ENCODE measurements around the gene ARL6IP6.
"Not testable (repeated sequence)": the region's sequence is repeated elsewhere in the genome, so short reads cannot be mapped to it uniquely, and the experiment has no call there.

ARL6IP6 gene

DNA sequence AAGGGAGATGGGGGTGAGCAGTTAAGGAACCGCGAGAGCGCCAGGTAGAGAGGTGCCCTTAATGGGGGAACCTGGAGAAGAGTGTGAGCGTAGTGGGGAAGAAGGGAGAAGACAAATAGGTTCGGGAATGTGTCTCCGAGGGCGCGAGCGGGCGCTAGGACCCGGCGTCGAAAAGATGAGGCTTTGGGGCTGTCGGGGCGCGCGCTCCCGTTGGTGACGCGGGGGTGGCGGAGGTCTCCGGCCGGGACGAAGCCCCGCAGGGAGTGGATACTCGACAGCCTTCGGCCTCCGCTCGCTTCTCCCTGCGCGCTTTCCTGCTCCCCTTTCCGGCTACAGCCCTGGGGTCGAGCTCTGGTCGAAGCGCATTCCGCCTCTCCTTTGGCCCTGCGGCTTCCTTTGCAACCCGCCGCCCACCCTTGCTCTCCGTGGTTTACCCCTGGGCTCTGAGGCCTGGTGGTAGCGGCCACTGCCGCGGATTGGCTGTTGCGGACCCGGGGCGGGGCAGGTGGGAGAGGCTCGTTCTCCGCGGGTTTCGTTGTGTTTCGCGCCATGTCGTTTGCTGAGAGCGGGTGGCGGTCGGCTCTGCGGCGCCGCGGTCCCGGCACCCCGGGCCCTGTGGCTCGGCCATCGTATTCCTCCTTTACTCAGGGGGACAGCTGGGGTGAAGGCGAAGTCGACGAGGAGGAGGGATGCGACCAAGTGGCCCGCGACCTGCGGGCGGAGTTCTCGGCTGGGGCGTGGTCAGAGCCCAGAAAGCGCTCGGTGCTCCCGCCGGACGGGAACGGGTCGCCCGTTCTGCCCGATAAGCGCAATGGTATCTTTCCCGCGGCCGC lies at the start of gene ARL6IP6:
TSS of gene ARL6IP6 (plus strand) at position 545 of the 833 bp plus-strand sequence. CDS start at position 550, 5 bp downstream.
- DNase-seq: peak; percentile 49

DNA sequence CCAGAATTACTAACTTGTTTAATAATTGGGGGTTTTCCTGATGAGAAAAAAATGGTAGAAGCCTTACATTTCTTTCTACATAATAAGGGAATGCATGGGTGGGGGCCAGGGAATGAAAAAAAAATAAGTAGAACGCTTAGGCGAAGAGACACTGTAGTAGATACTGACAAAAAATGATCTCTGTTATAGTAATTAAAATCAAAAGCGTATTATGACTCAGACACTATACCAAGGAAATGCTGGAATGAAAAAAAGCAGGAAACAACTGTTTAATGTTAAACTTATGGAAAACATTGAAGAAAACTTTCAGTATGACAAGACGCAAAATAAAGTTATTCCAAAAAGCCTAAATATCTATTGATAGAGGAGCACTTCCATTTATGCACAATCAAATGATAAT lies 44.1 kb upstream of the ARL6IP6 start:
- DNase-seq: no peak

DNA sequence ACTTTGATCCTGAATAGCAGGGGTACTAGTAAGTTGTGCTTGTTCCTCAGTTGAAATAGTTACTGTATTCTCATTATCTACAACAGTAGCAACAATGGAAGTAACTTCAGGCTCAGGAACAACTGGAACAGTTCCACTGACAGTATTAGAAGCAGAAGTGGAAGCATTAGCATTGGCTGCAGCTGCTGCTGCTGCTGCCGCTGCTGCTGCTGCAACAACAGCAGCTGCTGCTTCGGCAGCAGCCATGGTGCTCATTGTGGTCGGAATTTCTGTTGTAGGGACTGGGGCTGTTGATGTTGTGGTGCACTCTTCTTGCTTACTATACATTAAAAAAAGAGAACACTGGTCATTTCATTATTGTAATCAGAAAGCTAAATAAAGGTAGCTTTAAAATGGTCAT lies 42.0 kb upstream of the ARL6IP6 start:
- no peak for DNase-seq

DNA sequence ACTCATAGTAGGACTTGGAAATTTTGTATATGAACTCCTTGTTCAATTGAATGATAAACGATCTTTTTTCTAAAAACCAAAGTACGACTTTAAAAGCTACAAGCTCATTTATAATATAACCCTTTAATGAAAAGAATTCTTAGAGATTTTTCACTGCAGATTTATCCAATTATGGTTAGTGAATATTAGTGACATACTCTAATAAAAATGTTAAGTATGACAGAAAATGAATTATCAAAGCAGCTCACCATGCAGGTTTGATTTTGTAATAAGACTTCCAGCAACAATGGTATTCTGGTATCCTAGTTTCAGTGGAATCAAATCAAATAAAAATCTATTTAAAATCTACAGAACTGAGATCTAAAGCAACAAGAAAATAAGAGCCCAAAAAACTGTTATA lies 39.6 kb upstream of the ARL6IP6 start:
- no peak for DNase-seq

DNA sequence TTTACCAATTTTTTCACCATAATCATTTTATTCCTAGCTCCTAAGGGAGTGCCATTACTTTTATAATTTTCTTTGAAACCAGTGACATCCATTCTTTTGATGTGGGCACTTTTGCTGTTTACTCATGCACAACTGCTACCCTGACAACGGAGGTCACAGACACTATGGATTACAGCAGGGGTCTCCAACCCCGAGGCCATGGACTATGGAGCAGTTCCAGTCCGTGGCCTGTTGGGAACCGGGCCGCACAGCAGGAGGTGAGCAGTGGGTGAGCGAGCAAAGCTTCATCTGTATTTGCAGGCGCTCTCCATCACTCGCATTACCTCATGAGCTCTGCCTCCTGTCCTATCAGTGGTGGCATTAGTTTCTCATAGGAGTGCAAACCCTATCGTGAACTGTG lies 35.8 kb upstream of the ARL6IP6 start:
- DNase-seq: no peak

DNA sequence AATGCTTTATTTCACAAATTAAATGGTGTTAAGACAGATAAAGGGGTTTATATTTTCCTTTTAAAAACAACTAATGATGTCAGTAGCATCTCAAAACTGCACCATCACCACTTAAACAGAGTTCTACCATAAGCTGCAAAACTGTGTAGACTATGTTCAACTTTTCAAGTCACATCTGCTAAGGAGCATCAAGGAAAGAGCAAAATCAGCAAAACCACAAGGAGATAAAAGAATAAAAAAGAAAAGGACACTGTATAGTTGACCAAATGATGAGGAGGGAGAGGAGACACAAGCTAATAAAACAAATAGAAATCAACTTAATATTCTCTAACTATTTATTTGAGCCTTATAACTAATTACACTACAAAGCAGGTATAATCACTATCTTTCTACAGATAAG lies 35.0 kb upstream of the ARL6IP6 start:
- no peak for DNase-seq

DNA sequence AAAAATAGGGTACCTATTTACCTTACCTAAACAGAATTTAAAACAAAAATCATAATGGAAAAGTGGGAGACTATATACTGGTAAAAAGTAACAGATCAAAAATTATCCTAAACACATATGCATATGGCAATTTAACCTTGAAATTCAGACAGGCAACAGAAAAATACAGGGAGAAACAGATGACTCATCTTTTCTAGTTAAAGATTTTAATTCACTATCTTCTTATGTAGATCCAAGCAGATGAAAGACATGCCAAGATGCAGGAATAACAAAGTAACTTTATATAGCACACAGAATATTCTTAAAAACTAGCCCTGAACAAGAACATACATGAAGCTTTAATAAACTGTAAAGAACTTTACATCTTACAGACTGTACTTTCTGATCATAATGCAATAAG lies 32.1 kb upstream of the ARL6IP6 start:
- DNase-seq: no peak

DNA sequence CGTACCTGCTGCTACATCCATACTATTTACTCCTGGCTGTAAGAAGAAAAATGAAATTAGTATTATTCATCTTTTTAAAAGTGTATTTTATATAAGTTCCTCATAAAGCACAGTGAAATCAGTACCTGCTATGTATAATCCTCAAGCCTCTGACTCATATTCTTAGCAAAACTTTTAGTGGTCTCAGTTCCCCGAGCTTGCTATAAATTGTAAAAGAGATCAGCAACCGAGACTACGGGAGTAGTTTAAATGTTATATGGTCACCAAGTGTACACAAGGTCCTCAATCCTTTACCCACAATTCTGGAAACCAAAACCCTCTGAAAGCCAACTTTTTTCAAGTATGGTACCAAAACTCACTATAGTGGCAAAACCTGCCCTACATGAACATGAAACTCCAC lies 25.4 kb upstream of the ARL6IP6 start:
- no peak for DNase-seq

DNA sequence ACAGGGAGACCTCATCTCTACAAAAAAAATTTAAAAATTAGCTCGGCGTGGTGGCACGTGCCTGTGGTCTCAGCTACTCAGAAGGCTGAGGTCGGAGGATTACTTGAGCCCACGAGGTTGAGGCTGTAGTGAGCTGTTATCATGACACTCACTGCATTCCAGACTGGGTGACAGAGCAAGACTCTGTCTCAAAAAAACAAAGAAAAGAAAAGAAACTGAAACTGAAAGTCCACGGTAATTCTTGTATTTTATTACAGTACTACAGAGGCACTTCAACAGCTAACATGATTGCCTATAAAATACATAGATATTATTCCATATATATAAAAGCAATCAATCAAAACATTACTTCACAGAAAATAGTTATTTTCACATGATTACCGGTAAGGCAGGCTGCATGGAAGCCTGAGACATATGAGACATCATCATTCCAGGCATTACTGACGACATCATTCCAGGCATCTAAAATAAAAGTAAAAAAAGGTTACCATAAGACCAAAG lies 24.2 kb upstream of the ARL6IP6 start:
- DNase-seq: no peak

DNA sequence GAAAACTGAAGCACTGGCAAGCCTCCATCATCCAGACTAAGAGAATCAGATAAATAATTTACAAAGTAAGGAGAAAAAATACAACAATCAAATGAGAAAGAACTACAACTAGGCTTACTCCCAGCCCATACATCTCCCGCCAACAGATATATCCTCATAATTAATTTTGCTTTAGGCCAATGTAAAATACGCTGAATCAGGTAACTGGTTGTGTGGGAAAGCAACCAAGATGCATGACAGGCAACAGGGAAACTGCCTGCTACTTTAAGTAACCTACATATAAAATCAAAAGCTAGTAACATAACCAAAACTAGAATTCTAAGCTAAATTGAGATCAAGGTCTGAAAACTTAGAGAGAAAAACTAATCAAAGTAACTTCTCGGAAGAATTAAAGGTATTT lies 22.7 kb upstream of the ARL6IP6 start:
- no peak for DNase-seq

DNA sequence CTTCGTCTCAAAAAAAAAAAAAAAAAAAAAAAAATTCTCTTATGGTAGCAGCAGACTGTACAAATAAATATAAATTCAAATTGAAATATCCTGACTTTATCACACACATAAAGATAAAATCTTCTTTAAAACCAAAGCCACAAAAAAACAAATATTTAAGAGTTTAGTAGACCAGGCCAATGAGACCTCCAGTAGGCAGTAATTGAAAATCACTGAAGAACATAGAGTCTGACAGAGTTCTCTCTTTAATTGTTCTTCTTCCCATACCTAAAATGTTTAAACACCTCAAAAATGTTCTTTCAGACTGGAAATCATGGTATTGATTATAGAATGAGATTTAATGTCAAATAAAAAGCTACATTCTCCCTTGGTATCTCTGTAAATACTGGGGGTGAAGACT lies 21.9 kb upstream of the ARL6IP6 start:
- no peak for DNase-seq

DNA sequence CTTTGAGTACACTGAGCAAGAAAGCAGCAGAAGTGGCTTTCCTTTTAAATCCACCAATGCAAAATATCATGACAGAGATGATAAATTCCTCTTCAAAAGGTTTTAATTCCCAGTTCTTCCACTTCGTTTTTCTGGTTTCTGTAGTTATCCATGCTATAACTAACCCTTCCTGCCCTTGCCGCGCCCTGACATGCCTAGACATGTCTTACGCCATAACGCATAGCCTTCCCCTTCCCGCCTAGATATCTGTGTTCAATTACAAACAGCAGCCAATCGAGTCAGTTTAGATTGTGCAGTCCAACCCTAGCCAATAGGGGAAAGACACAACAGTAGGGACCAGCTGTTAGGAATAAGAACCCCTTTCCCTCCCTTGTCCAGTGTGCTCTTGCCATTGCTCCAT lies 17.2 kb upstream of the ARL6IP6 start:
- DNase-seq: no peak

DNA sequence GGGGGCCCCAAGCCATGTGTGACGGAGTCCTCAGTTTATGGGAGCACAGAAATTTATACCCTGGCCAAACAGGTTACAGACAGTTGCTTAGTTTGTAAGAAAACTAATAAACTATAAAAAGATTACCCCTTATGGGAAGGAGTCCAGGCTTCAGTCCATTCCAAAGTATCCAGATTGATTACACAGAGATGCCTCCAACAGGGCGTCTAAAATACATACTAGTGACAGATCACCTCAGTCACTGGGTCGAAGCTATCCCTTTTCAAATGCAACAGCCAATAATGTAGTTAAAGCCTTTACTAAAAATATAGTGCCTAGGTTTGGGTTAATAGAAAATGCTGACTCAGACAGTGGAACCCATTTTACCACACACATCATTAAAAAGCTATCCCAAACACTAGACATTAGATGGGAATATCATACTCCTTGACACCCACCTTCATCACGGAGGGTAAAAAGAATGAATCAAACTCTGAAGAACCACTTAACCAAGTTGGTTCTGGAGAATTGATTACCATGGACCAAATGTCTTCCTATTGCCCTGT lies 11.9 kb upstream of the ARL6IP6 start:
- no peak for DNase-seq

DNA sequence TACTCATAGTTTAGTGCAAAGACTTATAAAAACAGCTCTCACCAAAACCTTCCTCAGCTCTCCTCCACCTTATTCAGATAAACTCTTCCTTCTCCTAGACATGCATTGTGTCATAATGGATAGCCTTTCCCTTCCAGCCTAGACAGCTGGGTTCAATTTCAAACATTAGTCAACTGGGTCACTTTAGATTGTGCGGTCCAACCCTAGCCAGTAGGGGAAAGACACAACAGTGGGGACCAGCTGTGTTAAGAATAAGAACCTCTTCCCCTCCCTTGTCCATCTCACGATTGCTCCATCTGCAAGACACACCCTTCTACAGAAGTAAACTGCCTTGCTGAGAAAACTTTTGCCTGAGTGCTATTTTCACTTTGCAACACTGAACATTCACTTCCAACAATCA lies 9.7 kb upstream of the ARL6IP6 start:
- DNase-seq: no peak

DNA sequence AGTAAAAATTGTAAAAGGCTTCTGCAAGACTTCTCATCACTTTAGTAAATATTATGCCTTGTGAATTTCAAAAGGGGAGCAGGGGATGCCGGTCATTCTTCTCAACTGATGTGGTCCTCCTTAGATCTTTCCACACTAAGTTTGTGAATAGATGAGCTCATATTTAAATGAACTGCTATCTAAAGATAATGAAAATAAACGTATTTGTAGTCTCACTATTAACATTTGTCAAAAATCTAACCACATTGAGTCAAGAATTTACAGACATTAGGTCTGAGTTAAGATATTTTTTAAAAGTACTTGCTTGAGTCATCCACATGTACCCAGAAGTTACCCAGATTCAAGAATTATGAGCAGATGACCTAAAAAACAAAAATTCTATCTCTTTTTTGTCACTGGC lies 7.7 kb upstream of the ARL6IP6 start:
- no peak for DNase-seq

DNA sequence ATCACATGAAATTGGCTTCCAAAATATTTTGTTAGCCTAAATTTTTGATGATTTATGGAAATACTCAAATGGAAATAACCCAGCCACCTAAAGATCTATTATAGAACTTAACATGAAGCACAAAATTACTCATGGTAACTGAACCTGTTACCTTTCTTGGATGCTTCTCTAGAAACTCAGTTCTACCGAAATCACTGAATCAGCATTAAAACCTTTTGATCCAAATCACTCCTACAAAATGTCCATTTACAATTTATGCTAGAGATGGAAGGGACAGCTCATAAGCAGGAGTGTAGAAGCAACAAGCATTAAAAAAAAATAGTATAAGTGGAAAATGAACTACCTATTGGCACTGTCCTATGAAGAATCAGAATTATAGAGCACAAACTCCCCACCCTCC lies 3.3 kb upstream of the ARL6IP6 start:
- DNase-seq: no peak

DNA sequence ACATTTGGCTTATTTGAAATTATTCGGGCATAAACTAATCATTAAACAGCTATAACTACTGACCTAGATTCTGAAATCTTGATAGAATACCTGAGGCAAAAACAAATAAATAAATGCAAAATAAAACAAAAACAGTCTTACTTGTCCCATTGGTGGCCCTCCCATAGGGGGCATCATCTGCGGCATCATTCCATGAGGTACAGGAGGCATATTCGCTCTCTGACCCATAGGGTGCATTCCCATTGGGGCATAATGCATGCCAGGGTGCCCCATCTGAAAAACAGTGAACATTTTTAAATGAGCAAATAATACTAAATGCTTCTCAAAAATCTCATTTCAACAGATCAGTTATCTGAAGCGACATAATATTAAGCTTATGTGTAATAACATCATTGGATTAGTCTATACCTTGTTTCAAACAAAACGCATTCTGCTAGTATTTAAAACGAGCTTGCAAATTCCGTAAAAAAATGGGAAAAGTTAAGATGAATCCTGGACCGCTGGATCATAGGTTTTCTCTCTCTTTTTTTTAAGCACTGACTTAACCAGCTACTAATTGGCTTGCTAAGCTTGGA lies 2.5 kb upstream of the ARL6IP6 start:
- DNase-seq: no peak

DNA sequence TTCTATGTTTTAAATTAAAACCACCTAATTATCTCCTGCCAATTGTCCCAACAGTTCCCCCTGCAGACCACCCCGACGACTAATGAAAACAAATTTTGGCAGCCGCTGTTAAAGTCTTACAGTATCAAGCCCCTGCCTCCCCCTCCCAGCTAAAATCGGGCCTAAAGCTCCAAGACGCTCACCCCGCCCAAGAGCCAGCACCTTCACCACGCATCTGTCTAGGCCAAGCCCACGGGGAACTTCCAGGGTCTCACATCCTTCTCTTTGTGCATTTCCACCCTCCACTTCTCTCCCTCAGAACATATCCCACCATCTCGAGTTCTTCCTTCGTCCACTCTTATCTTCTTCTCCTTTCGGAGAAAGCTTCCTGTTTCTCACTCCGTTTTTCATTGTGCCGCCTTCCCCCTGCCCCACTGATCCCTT lies 1.6 kb upstream of the ARL6IP6 start:
- no peak for DNase-seq

DNA sequence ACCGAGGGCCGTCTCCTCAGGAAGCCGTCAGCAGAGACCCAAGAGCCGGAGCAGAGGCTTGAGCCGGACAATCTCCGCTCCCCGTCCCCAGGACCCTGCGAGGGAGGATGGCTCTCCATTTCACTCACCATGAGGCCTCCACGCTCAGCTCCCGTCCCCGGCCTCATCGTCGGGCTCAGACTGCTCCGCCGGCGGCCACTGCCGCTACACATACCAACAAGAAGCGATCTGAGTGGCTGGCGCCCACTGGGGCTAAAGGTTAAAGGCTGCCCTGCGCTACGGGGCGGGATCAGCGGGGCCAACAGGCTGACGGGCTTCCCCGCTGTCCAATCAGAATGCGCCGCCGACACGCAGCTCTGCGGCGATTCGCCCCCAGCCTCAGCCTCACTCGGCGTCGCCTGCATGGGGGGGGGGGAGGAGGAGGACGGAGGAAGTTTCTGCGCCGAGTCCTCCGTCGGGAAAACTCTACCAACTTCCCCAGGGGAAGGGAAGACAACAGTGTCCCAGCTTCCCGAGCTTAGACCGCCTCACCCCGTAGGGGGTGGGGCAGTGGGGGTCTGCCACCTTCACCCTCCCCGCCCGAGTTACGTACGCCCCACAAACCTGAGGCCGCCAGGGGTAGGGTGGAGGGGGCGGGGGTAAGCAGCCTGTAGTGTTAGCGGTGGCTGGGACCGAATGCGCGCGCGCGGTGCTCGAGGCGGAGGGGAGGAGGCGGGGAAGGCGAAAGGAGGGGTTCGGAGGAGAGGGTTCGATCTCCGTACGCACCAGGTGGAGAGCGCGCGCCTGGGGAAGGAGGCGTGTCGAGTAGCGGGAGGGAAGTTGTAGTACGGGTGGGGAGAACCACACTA lies 968 bp upstream of the ARL6IP6 start, which contains the start of gene PRPF40A:
TSS of gene PRPF40A (minus strand) at position 234 of the 848 bp plus-strand sequence. CDS start at position 212, 22 bp downstream.
- DNase-seq: peak; percentile 75

DNA sequence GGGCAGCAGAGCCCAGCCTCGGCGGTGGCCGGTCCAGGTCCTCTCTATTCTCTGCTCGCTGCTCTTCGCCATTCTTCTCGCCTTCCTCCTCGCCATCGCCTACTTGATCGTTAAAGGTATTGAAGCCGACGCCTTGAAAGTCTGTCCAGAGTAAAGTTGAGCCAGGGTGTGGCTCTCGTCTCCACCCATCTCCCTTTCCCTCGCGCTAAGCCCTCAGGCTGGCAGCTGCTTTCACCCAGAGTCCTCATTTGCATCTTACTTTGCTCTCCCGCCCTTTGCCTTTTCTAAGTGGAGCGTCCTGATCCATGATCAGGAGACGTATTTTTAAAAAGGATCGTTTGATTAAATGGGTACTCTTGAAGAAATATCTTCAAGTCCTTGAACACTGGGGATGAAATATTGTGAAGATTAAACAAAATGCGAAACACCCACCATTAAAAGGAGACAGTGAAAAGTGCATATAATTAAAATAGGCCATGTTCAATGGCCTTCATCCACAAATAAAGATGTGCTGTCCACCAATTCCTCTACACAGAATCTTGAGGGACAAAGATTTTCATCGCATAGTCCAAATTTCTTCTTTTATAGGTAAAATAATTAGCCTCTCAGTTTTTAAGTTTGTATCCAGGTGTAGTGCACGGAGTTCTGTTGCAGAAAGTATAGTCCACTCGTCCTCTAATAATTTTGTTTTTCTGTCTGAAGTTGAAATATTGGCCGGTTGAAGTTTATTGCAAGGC lies 657 bp downstream of the ARL6IP6 start:
- DNase-seq: peak; percentile 2

DNA sequence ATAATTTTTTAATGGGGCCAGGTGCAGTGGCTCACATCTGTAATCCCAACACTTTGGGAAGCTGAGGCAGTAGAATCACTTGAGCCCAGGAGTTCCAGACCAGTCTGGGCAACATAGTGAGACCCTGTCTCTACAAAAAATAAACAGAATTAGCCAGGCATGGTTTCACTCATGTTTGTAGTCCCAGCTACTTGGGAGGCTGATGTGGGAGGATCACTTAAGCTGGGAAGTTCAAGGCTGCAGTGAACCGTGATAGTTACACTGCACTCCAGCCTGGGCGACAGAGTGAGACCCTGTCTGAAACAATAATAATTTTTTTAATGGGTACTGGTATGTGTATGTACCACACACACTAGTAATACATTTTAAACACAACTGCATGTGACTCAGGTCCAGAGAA lies 2.4 kb downstream of the ARL6IP6 start:
- DNase-seq: no peak

DNA sequence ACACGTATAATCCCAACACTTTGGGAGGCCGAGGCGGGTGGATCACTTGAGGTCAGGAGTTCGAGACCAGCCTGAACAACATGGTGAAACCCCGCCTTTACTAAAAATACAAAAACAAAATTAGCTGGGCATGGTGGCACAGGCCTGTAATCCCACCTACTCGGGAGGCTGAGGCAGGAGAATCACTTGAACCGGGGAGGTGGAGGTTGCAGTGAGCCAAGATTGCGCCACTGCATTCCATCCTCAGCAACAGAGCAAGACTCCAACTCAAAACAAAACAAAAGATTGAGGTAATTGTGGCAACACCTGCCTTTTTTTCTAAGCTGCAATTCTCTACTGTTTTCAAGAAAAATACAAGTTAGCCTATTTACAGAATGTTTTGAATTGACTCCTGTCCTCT lies 4.2 kb downstream of the ARL6IP6 start:
- DNase-seq: not testable (repeated sequence)

All from SHP77 treated with DMSO at 0.1 percent for 48 hours (cell line).